HG03439 (cell line): ENCODE data around the gene SNRNP70.
"Not testable (repeated sequence)": the region's sequence is repeated elsewhere in the genome, so short reads cannot be mapped to it uniquely, and the experiment has no call there.

Experiments
- ATAC-seq: cut with Tn5 transposase; IDR thresholded peaks from one replicate; pipeline ENCODE4 v1.9.1; 2021; ENCODE audit warnings: mild to moderate bottlenecking, moderate library complexity; ENCODE audit not compliant: unreplicated experiment

Gene SNRNP70, protein sequence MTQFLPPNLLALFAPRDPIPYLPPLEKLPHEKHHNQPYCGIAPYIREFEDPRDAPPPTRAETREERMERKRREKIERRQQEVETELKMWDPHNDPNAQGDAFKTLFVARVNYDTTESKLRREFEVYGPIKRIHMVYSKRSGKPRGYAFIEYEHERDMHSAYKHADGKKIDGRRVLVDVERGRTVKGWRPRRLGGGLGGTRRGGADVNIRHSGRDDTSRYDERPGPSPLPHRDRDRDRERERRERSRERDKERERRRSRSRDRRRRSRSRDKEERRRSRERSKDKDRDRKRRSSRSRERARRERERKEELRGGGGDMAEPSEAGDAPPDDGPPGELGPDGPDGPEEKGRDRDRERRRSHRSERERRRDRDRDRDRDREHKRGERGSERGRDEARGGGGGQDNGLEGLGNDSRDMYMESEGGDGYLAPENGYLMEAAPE

DNA sequence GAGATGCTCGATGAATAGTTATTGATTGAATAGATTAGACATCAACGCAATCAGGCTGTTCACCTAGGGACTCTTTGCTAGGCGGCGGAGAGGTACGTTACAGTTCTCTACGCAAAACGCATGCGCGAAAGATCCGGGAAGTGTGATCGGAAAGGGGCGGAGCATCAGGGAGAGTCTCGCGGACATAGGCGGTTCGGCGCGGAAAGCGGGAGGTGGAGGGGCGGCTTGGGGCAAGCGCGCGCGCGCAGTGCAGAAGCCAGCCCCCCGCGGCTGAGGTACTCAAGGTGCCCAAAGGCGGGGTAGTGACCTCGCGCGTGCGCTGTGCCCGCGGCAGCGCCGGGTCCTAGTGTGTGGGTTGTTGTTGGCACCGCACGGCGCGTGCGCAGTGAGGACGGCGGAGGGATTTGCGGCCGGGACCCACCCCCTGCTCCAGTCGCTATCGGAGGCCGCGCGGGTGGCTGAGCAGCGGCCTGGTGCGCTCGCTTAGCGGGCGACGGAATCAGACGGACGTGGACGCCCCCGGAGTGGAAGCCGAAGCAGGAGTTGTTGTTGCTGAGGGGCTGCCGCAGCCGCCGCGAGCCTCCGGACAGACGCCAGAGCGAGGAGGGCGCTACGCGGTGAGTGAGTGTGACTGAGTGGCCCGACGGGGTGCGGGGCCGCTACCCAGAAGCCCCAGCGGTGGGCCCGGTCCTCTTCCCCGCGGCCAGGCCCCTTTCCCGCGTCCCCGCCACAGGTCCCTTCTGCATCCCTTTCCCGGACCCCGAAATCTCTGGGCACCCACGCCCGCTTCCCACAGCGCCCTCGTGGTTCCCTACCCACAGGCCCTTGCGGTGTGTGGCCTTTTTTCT, at the start of gene SNRNP70:
SNRNP70 (plus strand) TSS at position 432 of the 848 bp plus-strand sequence. CDS start 964 bp downstream, outside the sequence.
- peak; percentile 84 for ATAC-seq

DNA sequence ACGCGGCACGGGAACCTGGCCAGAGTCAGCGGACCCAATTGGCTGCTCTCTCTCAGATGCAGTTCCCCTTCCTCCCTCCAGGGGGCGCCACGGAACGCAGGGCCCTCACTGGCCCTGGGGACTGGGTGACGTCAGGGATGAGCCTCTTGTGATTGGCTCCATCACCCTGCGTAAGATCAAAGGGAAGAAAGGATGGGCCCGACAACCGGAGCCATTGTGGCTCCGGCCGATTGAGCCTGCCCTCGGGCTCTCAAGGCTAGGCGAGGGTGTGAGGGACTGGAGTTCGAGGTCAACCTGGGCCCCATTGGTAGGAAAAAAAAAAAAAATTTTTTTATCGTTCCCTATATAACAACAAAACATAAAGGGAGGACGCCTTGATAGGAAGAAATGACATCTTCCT, 48.4 kb upstream of the SNRNP70 start, which contains the start of gene CGB1:
CGB1 (minus strand) TSS at position 81 of the 400 bp plus-strand sequence. CDS start 184 bp downstream, outside the sequence.
- not testable (repeated sequence) for ATAC-seq

DNA sequence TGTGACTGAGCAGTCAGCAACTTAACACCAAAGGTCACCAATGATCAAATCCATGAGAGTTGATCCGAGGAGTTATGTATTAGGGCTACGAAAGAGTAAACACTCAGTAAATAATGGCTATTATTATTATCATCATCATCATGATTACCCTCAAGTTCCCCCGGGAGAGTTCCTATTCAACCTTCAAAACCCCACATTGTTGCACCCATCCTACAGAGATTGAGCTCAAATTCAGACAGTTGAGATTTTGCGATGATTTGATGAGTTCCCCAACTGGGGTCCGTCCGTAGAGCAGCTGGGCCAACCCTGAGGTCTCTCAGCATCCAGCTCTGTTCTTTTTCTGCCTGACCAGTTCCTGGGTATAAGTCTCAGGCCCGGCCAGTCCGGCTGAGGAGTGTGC, 47.1 kb upstream of the SNRNP70 start:
- ATAC-seq, result not testable (repeated sequence)

DNA sequence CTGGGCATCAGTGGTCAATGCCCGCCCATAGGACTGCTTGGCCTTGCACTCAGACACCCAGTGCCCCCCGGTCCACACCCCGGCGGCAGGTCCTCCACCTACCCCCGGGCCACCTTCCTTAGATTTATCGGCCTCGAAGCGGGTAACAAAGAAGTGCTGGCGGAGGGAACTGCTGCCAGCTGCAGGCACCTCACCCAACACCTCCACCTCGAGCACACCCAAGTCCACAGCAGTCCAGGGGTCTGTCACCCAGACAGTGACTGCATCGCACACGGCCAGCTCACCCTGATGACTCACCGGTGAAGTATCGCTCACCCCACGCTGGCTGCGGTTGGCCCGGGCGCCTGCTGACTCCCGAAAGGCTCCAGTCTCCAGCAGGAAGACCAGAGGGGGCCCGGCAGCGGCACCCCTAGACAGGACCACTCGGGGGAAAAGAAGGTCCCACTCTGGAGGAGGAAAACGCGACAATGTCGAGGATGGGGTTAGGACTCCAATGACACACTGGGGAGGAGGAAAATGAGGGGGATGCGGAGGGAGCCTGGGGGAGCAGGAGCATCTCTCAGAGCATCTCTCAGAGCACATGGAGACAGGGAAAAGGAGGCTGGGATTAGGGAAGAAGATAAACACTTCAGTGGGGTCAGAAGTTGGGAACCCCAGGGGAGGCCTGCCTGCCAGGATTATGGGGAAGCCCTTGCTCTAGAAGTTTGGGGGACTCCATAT, 46.5 kb upstream of the SNRNP70 start:
- ATAC-seq, result not testable (repeated sequence)

DNA sequence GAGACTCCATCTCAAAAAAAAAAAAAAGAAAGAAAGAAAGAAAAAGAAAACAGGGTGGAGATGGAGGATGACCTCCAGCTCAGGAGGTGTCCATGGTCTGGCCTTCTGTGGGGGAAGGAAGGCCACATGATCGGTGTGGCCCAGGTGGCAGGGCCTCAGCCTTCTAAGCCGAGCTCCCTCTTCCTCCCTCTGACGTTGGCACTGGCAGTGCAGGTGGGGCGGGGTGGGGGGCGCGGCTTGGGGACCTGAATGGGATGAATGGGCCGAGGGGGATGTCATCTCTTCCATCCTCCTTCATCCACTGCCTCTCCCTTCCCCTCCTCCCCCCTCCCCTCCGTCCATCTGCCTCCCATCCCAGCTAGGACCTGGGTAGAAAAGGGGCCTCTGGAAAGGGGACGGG, 45.5 kb upstream of the SNRNP70 start:
- not testable (repeated sequence) for ATAC-seq

DNA sequence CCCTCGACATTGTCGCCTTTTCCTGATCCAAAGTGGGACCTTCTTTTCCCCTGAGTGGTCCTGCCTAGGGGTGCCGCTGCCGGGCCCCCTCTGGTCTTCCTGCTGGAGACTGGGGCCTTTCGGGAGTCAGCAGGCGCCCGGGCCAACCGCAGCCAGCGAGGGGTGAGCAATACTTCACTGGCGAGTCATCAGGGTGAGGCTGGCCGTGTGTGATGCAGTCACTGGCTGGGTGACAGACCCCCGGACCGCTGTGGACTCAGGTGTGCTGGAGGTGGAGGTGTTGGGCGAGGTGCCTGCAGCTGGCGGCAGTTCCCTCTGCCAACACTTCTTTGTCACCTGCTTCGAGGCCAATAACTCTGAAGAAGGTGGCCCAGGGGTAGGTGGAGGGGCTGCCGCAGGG, 43.1 kb upstream of the SNRNP70 start:
- no peak for ATAC-seq

DNA sequence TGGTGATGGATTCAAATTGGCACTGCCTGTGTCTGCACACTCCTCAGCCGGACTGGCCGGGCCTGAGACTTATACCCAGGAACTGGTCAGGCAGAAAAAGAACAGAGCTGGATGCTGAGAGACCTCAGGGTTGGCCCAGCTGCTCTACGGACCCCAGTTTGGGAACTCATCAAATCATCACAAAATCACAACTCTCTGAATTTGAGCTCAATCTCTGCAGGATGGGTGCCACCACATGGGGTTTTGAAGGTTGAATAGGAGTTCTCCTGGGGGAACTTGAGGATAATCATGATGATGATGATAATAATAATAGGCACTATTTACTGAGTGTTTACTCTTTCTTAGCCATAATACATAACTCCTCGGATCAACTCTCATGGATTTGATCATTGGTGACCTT, 42.6 kb upstream of the SNRNP70 start:
- ATAC-seq, result not testable (repeated sequence)

DNA sequence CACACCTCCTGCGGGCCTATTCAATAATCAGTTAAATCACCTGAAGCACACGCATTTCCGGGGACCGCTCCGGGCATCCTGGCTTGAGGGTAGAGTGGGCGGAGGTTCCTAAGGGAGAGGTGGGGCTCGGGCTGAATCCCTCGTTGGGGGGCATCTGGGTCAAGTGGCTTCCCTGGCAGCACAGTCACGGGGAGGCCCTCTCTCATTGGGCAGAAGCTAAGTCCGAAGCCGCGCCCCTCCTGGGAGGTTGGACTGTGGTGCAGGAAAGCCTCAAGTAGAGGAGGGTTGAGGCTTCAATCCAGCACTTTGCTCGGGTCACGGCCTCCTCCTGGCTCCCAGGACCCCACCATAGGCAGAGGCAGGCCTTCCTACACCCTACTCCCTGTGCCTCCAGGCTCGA, 41.7 kb upstream of the SNRNP70 start, which contains the start of gene CGB5:
CGB5 (plus strand) TSS at position 301 of the 400 bp plus-strand sequence. CDS start 362 bp downstream, outside the sequence.
- ATAC-seq, result not testable (repeated sequence)

DNA sequence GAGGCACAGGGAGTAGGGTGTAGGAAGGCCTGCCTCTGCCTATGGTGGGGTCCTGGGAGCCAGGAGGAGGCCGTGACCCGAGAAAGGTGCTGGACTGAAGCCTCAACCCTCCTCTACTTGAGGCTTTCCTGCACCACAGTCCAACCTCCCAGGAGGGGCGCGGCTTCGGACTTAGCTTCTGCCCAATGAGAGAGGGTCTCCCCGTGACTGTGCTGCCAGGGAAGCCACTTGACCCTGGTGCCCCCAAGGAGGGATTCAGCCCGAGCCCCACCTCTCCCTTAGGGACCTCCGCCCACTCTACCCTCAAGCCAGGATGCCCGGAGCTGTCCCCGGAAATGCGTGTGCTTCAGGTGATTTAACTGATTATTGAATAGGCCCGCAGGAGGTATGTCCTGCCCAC, 36.2 kb upstream of the SNRNP70 start, which contains the start of gene CGB8:
CGB8 (minus strand) TSS at position 101 of the 400 bp plus-strand sequence. CDS start 372 bp downstream, outside the sequence.
- ATAC-seq, result not testable (repeated sequence)

DNA sequence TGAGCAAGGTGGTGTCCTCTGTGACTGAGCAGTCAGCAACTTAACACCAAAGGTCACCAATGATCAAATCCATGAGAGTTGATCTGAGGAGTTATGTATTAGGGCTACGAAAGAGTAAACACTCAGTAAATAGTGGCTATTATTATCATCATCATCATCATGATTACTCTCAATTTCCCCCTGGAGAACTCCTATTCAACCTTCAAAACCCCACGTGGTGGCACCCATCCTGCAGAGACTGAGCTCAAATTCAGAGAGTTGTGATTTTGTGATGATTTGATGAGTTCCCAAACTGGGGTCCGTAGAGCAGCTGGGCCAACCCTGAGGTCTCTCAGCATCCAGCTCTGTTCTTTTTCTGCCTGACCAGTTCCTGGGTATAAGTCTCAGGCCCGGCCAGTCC, 35.4 kb upstream of the SNRNP70 start:
- ATAC-seq, result not testable (repeated sequence)

DNA sequence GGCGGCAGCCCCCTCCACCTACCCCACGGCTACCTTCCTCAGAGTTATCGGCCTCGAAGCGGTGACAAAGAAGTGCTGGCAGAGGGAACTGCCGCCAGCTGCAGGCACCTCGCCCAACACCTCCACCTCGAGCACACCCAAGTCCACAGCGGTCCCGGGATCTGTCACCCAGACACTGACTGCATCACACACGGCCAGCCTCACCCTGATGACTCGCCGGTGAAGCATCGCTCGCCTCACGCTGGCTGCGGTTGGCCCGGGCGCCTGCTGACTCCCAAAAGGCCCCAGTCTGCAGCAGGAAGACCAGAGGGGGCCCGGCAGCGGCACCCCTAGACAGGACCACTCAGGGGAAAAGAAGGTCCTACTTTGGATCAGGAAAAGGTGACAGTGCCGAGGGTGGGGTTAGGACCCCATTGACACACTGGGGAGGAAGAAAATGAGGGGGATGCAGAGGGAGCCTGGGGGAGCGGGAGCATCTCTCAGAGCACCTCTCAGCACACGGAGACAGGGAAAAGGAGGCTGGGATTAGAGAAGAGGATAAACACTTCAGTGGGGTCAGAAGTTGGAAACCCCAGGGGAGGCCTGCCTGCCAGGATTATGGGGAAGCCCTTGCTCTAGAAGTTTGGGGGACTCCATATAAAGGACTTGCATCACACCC, 34.7 kb upstream of the SNRNP70 start:
- ATAC-seq, result not testable (repeated sequence)

DNA sequence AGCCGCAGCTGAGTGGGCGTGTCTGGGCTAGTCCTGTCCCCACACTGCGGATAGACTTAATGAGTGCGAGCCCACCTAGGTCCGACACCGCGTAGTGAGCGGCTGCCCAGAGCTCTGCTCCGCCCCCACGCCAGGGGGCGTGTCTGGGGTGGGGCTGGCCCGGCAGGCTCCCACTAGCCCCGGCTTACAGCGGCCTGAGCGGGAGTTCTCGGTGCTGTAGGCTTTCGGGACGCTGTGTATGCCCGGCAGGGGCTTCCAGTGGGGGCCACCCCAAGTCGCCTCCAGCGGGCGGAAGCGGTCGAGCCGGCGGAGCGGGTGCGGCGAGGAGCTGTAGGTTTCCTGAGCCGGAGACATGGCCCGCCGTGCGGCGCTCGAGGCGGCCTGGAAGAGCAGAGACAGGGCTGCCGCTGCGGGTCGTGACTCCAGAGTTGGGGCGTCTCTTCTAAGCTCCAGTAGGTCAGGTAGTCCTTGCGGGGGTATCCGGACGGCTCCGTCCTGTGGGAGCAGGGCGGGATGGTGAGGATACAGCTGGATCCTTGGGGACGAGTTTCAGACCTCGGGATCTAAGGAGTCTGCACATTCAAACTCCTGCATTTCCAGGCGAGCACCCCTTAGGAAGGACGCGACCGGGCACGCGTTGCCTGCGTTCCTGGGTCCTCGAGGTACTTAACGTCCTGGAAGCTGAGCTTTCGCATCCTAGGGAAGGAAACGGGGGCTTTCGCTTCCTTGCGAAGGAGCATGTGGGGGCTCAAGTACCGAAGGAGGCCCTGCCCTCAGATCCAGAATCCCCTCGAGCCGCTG, 28.9 kb upstream of the SNRNP70 start:
- ATAC-seq, result no peak

DNA sequence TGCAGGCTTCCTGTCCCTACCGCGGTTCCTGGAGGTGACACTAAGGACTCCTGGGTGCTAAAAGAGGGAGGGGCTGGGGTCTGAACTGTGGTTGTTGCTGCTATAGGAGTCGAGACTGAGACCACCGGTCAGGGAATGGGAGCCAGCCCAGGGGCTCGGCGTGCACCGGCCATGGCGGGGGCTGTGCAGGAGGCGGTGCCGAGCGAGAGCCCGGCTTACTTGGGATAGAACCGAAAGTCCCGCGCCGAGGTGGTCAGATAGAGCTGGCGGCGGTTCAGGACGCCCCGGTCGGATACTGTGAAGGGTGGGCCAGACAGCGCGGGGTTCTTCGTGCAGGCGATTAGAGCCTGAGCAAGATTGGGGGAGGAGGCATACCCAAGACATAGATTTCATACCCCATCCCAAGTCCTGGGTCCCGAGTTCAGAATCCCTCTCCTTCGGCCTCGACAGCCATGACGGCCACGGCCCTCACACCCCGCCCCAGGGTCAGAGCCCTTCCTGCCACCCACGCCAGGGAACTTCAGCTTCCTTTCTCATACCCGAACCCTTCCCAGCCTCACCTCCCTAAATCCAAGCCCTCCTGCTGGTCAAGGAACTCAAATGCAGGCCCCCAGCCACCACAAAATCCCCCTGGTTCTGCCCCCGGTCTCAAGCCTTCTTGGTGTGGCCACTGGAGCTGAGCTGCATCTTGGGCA, 28.2 kb upstream of the SNRNP70 start:
- ATAC-seq, result not testable (repeated sequence)

DNA sequence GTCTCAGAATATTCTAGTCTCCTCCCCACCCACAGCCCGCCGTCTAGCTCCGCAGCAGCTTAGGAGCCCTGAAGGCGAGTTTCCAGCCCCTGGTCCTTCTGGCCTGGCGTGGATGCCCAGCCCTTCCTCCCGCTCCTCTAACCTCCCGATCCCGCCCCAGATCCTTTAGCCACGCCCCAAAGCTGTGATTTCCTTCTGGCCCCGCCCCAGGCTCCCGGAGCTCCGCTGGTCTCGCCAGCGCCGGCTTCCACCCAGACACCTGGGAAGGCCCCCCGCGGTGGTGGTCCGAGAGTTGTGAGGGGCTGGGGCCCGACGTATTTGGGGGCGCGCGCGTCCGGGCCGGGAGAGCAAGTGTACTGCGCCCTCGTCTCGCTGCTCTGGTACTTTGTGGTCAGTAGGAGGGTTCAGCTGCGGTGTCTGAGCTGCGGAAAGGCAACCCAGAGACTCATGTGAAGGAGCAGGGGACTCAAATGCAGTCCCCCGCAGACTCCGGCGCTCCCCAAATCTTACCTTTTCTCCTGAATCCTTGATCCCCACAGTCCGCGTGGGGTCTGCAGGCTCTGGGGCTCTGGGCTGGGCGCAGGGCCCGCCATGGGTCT, 27.5 kb upstream of the SNRNP70 start, which contains the start of gene CGB7:
CGB7 (minus strand) TSS at position 114 of the 599 bp plus-strand sequence. CDS start 2,374 bp downstream, outside the sequence.
- ATAC-seq, result no peak

DNA sequence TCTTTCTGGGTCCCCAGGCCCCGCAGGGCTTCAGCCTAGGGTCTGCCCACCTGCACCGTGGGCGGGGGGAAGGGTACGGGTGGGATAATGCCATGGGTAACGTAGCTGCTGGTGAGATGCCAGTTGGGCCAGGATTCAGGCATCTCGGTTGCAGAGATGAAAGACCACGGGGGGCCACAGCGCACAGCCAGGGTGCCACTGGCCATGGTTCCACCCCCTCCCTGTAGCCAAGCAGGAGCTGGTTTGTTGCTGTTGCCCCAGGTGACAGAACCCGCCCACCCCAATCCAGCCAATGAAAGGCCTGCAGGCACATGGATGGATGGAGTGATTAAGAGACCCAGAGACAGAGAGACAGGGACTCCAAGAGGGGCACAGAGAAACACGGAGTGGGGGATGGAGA, 26.7 kb upstream of the SNRNP70 start:
- no peak for ATAC-seq

DNA sequence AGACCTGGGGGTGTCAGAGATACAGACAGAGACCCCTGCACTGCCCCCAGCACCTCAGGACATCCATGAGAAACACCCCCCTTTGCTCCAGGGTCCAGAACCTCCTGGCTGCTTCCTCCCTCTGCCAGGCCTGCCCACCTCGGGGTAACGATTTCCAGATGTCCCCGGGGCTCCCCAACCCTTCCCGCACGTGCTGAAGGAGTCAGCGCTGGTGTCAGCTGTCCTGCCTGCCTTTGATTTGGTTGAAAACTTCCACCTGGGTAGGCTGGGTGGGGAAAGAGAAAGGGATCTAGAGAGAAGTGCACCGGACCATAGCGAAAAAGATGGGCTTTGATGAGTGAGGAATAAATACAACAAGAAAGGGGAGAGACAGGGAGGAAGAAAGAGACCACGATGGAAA, 26.2 kb upstream of the SNRNP70 start:
- ATAC-seq, result no peak

DNA sequence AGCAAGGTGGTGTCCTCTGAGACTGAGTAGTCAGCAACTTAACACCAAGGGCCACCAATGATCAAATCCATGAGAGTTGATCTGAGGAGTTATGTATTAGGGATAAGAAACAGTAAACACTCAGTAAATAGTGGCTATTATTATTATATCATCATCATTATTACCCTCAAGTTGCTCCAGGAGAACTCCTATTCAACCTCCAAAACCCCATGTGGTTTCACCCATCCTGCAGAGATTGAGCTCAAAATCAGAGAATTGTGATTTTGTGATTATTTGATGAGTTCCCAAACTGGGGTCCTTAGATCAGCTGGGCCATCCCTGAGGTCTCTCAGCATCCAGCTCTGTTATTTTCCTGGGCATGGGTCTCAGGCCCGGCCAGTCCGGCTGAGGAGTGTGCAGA, 24.3 kb upstream of the SNRNP70 start:
- no peak for ATAC-seq

DNA sequence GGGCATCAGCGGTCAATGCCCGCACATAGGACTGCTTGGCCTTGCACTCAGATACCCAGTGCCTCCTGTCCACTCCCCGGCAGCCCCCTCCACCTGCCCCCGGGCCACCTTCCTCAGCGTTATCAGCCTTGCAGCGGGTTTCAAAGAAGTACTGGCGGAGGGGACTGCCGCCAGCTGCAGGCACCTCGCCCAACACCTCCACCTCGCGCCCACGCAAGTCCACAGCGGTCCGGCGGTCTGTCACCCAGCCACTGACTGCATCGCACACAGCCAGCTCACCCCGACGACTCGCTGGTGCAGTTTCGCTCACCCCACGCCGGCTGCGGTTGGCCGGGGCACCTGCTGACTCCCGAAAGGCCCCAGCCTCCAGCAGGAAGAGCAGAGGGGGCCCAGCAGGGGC, 23.8 kb upstream of the SNRNP70 start:
- no peak for ATAC-seq
